ENCODE results near the gene FREM2. TPM values are rescaled to one million over a fixed set of nuclear protein-coding genes. Genes with fewer than 3 reads are reported as not detected.

Gene FREM2
- polyA plus RNA-seq, 1 experiment = not detected

- Histone ChIP-seq H3K4me3 (ENCODE audit: low read depth, low read length) (no peak overlapping the region), H3K36me3 (ENCODE audit: control insufficient read depth, insufficient read depth, low read length) (no peaks in the 10 kb centered on the region), H3K27me3 (ENCODE audit: control insufficient read depth, insufficient read depth, low read length) (no peaks in the 10 kb centered on the region; the same call in 1 of the 2 replicates)
- CTCF ChIA-PET = no interaction called here
- no peak for DNase-seq (ENCODE audit: low read depth)
- TF ChIP-seq CTCF (IDR thresholded peaks at IDR 0.05; ENCODE audit: insufficient read depth, low read depth, low read length) = no peak
- POLR2A ChIA-PET = no interaction called here
Observed at GRCh38 chr13:38826182-38826813, 139.4 kb downstream of the FREM2 start.

- POLR2A ChIA-PET = no interaction called here
Observed at GRCh38 chr13:38830442-38831045, 143.7 kb downstream of the FREM2 start.

GRCh38 chr13:38844581-38844980 lies 157.7 kb downstream of the FREM2 start:
- Histone ChIP-seq H3K4me3 (ENCODE audit: low read depth, low read length) (no peak overlapping the region), H3K36me3 (ENCODE audit: control insufficient read depth, insufficient read depth, low read length) (no peaks in the 10 kb centered on the region), H3K27me3 (ENCODE audit: control insufficient read depth, insufficient read depth, low read length) (no peaks in the 10 kb centered on the region)
- TF ChIP-seq CTCF (IDR thresholded peaks at IDR 0.05; ENCODE audit: insufficient read depth, low read depth, low read length) = no peak
- ChIA-PET CTCF (no interaction called here), POLR2A (no interaction called here)
- DNase-seq (ENCODE audit: low read depth) = no peak

More at GRCh38 chr13:38830442-38831045, 143.7 kb downstream of the FREM2 start:
- TF ChIP-seq CTCF (IDR thresholded peaks at IDR 0.05; ENCODE audit: insufficient read depth, low read depth, low read length) = no peak
- Histone ChIP-seq H3K4me3 (ENCODE audit: low read depth, low read length) (no peak overlapping the region), H3K27me3 (ENCODE audit: control insufficient read depth, insufficient read depth, low read length) (no peaks in the 10 kb centered on the region), H3K36me3 (ENCODE audit: control insufficient read depth, insufficient read depth, low read length) (no peaks in the 10 kb centered on the region)
- DNase-seq (ENCODE audit: low read depth) = no peak
- CTCF ChIA-PET = no interaction called here

GRCh38 chr13:38848360-38848759 lies 161.5 kb downstream of the FREM2 start:
- Histone ChIP-seq H3K4me3 (ENCODE audit: low read depth, low read length) (no peak overlapping the region), H3K27me3 (ENCODE audit: control insufficient read depth, insufficient read depth, low read length) (no peaks in the 10 kb centered on the region), H3K36me3 (ENCODE audit: control insufficient read depth, insufficient read depth, low read length) (no peaks in the 10 kb centered on the region)
- no peak for TF ChIP-seq CTCF (IDR thresholded peaks at IDR 0.05; ENCODE audit: insufficient read depth, low read depth, low read length)
- POLR2A ChIA-PET = no interaction called here
- no peak for DNase-seq (ENCODE audit: low read depth)
- CTCF ChIA-PET = interaction anchor here (0.6 kb wide), 1 partner anchor 1200 kb away, joined by 3 read pairs; no protein-coding TSS in a partner anchor

GRCh38 chr13:38849315-38849714 lies 162.4 kb downstream of the FREM2 start:
- CTCF ChIA-PET = no interaction called here
- no peaks in the 10 kb centered on the region for H3K36me3 ChIP-seq (ENCODE audit: control insufficient read depth, insufficient read depth, low read length)
- H3K4me3 ChIP-seq (ENCODE audit: low read depth, low read length) = no peak overlapping the region
- POLR2A ChIA-PET = no interaction called here
- no peaks in the 10 kb centered on the region for H3K27me3 ChIP-seq (ENCODE audit: control insufficient read depth, insufficient read depth, low read length)
- no peak for TF ChIP-seq CTCF (IDR thresholded peaks at IDR 0.05; ENCODE audit: insufficient read depth, low read depth, low read length)
- no peak for DNase-seq (ENCODE audit: low read depth)

Measured in BJ (cell line).